Neural progenitor cell (in vitro differentiated cells): Measurements from ENCODE around the gene ATP11A.

Experiments used
- EZH2 ChIP-seq: fragments of 200-600 bp; sonication (generic); IDR thresholded peaks from 2 replicates; pipeline ENCODE4 v1.6.1; 2017; ENCODE audit warnings: antibody characterized with exemption, mild to moderate bottlenecking, moderate library complexity
- TF ChIP-seq, protein P1 (sequence below): fragments of 200-600 bp; sonication (generic); IDR thresholded peaks from 2 replicates; pipeline ENCODE4 v1.5.1; 2017; ENCODE audit warnings: antibody characterized with exemption, mild to moderate bottlenecking

DNA sequence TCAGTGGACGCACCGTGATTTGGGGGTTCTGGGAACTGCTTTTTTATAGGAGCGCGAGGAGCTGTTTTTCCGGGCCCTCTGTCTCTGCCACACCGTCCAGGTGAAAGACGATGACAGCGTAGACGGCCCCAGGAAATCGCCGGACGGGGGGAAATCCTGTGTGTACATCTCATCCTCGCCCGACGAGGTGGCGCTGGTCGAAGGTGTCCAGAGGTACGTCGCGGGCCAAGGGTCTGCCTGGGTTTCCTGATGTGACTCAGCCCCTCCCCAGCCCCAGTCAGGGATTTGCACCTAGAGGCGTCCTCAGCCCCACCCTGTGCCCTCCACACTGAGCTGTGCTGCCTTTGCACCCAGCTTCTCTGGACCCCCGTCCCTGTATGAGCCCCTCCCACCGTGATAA, 143.0 kb downstream of the ATP11A start:
- TF ChIP-seq, protein P1, sequence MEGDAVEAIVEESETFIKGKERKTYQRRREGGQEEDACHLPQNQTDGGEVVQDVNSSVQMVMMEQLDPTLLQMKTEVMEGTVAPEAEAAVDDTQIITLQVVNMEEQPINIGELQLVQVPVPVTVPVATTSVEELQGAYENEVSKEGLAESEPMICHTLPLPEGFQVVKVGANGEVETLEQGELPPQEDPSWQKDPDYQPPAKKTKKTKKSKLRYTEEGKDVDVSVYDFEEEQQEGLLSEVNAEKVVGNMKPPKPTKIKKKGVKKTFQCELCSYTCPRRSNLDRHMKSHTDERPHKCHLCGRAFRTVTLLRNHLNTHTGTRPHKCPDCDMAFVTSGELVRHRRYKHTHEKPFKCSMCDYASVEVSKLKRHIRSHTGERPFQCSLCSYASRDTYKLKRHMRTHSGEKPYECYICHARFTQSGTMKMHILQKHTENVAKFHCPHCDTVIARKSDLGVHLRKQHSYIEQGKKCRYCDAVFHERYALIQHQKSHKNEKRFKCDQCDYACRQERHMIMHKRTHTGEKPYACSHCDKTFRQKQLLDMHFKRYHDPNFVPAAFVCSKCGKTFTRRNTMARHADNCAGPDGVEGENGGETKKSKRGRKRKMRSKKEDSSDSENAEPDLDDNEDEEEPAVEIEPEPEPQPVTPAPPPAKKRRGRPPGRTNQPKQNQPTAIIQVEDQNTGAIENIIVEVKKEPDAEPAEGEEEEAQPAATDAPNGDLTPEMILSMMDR = no peak
- no peak for TF ChIP-seq EZH2
